Measurements from ENCODE around the gene ADGRL3.
"Not testable (repeated sequence)": the region's sequence is repeated elsewhere in the genome, so short reads cannot be mapped to it uniquely, and the experiment has no call there.

Gene ADGRL3

GRCh38 chr4:61207156-61207555 is 7.0 kb downstream of the ADGRL3 start:
- FAIRE-seq = not testable (repeated sequence)

GRCh38 chr4:61210186-61210939 is 10.2 kb downstream of the ADGRL3 start:
- no peak for FAIRE-seq

GRCh38 chr4:61211781-61212180 is 11.7 kb downstream of the ADGRL3 start:
- no peak for FAIRE-seq

GRCh38 chr4:61212788-61213187 is 12.7 kb downstream of the ADGRL3 start:
- no peak for FAIRE-seq

GRCh38 chr4:61214680-61215079 is 14.6 kb downstream of the ADGRL3 start:
- FAIRE-seq = no peak

GRCh38 chr4:61217222-61217621 is 17.1 kb downstream of the ADGRL3 start:
- no peak for FAIRE-seq

- no peak for FAIRE-seq
Measured at GRCh38 chr4:61220556-61220955, 20.4 kb downstream of the ADGRL3 start.

GRCh38 chr4:61223385-61223784 is 23.3 kb downstream of the ADGRL3 start:
- no peak for FAIRE-seq

- FAIRE-seq = no peak
Measured at GRCh38 chr4:61224573-61224972, 24.4 kb downstream of the ADGRL3 start.

- no peak for FAIRE-seq
Measured at GRCh38 chr4:61225656-61226055, 25.5 kb downstream of the ADGRL3 start.

- no peak for FAIRE-seq
Measured at GRCh38 chr4:61231421-61231820, 31.3 kb downstream of the ADGRL3 start.

GRCh38 chr4:61239250-61239649 is 39.1 kb downstream of the ADGRL3 start:
- FAIRE-seq = no peak

GRCh38 chr4:61243962-61244361 is 43.8 kb downstream of the ADGRL3 start:
- FAIRE-seq = no peak

GRCh38 chr4:61245069-61245714 is 45.1 kb downstream of the ADGRL3 start:
- FAIRE-seq = no peak

- FAIRE-seq = no peak
Measured at GRCh38 chr4:61246034-61246433, 45.9 kb downstream of the ADGRL3 start.

GRCh38 chr4:61248705-61249104 is 48.6 kb downstream of the ADGRL3 start:
- no peak for FAIRE-seq

GRCh38 chr4:61251129-61251528 is 51.0 kb downstream of the ADGRL3 start:
- FAIRE-seq = no peak

GRCh38 chr4:61254406-61254805 is 54.3 kb downstream of the ADGRL3 start:
- FAIRE-seq = no peak

GRCh38 chr4:61273233-61273632 is 73.1 kb downstream of the ADGRL3 start:
- FAIRE-seq = no peak

GRCh38 chr4:61274286-61274685 is 74.2 kb downstream of the ADGRL3 start:
- FAIRE-seq = no peak

- FAIRE-seq = no peak
Measured at GRCh38 chr4:61275241-61275640, 75.1 kb downstream of the ADGRL3 start.

- no peak for FAIRE-seq
Measured at GRCh38 chr4:61276029-61276428, 75.9 kb downstream of the ADGRL3 start.

- no peak for FAIRE-seq
Measured at GRCh38 chr4:61277785-61278760, 77.9 kb downstream of the ADGRL3 start.

All from colon (tissue), 2 donors.